Osteocyte (in vitro differentiated cells): ENCODE data around the gene TXNDC12. TPM values are rescaled to one million over a fixed set of nuclear protein-coding genes. Genes with fewer than 3 reads are reported as not detected.
A peak's percentile ranks its signal among the peaks of the same experiment; 100 is the strongest.

Source experiments
- DNase-seq: peaks from one replicate; pipeline ENCODE4 v3.0.0; 2021; ENCODE audit warnings: mixed read lengths; ENCODE audit not compliant: unreplicated experiment; ENCODE audit errors: extremely low spot score
- H3K27ac Mint-ChIP-seq: one replicate; pipeline ENCODE4 v1.8.0; 2021; ENCODE audit warnings: mild to moderate bottlenecking, mixed read lengths; ENCODE audit not compliant: unreplicated experiment
- H3K27me3 Mint-ChIP-seq: one replicate; pipeline ENCODE4 v1.8.0; 2021; ENCODE audit warnings: mixed read lengths; ENCODE audit not compliant: unreplicated experiment
- H3K36me3 Mint-ChIP-seq: one replicate; pipeline ENCODE4 v1.8.0; 2021; ENCODE audit warnings: mixed read lengths; ENCODE audit not compliant: unreplicated experiment
- H3K4me1 Mint-ChIP-seq: one replicate; pipeline ENCODE4 v1.8.0; 2021; ENCODE audit warnings: mixed read lengths; ENCODE audit not compliant: unreplicated experiment
- H3K4me3 Mint-ChIP-seq: one replicate; pipeline ENCODE4 v1.8.0; 2021; ENCODE audit warnings: mild to moderate bottlenecking, moderate library complexity, mixed read lengths; ENCODE audit not compliant: unreplicated experiment
- H3K9me3 Mint-ChIP-seq: one replicate; pipeline ENCODE4 v1.8.0; 2021; ENCODE audit warnings: mixed read lengths; ENCODE audit not compliant: unreplicated experiment
- CTCF ChIP-seq: fragments of 200-600 bp; sonication (generic); IDR thresholded peaks from 2 replicates; pipeline ENCODE4 v1.5.0; 2021; ENCODE audit warnings: antibody characterized with exemption, mild to moderate bottlenecking, moderate library complexity
- total RNA-seq: library from RNA; stranded (reverse); gene quantifications from 2 replicates; pipeline ENCODE4 v1.2.1, GENCODE V29; 2021

Gene TXNDC12
- total RNA-seq, 1 donor from 2014 or later = 46.6 TPM

GRCh38 chr1:52059888-52060287, 4.9 kb upstream of the TXNDC12 start:
- Mint-ChIP-seq H3K27me3 (no peaks in the 10 kb centered on the region), H3K36me3 (peaks cover 20% of the 10 kb centered on the region), H3K4me1 (peaks cover 27% of the 10 kb centered on the region), H3K9me3 (no peaks in the 10 kb centered on the region), H3K27ac (no peak overlapping the region), H3K4me3 (no peak overlapping the region)
- DNase-seq = no peak
- TF ChIP-seq CTCF = no peak

DNA sequence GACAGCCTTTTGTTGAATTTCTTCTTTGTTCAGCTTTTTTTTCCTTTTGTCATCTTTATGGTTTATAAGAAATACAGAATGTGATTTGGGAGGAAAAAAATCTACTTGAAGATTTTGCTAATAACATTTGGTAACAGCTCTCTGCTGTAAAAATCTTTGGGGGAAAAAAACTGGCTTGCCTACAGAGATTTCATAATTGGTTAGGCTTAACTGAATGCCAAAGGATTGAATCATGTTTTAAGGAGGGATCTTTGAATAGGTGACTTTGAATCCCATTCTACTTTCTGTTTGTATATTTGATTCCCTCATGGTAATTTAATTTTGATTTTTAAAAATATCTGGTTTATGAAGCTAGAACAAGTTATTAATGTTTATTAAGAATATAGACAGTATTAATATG, 4.3 kb upstream of the TXNDC12 start:
- H3K27ac Mint-ChIP-seq = peak overlapping the region; percentile 58

DNA sequence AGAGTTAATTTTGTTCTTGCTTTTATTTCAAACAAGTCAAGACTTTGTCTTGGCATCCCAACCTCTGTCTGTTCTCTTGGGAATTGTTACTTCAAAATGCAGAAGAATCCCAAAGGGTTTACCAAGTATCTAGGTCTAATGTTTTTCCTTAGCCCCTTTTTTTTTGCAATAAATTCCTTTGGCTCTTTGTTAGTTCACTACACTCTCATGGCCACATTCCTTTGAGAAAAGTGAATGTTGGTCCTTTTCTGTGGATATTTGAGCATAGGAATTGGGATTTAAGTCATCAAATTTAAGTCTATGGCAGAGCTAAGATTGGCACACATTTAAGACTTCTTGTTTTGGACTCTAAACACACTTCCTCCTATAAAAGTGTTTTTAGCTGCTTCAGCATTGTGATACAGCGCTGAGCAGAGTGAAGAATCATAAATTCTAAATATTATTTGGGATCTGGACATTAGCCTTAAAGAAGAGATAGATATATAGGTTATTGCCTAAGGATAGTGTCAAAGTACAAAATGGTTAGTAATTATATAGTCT, 3.0 kb upstream of the TXNDC12 start:
- Mint-ChIP-seq H3K4me1 (peaks cover 44% of the 10 kb centered on the region), H3K27me3 (no peaks in the 10 kb centered on the region), H3K36me3 (peaks cover 9% of the 10 kb centered on the region), H3K27ac (peak overlapping the region; percentile 99), H3K9me3 (no peaks in the 10 kb centered on the region), H3K4me3 (peak overlapping the region; percentile 98)
- TF ChIP-seq CTCF = no peak
- DNase-seq = no peak

More for the DNA sequence above, 4.3 kb upstream of the TXNDC12 start:
- TF ChIP-seq CTCF = no peak
- no peaks in the 10 kb centered on the region for H3K27me3 Mint-ChIP-seq
- DNase-seq = no peak
- peaks cover 20% of the 10 kb centered on the region for H3K36me3 Mint-ChIP-seq
- H3K4me1 Mint-ChIP-seq = peaks cover 31% of the 10 kb centered on the region
- no peaks in the 10 kb centered on the region for H3K9me3 Mint-ChIP-seq
- peak overlapping the region; percentile 26 for H3K4me3 Mint-ChIP-seq

GRCh38 chr1:52057255-52057654, 2.3 kb upstream of the TXNDC12 start:
- peak overlapping the region; percentile 98 for H3K4me3 Mint-ChIP-seq
- peaks cover 47% of the 10 kb centered on the region for H3K4me1 Mint-ChIP-seq
- H3K27ac Mint-ChIP-seq = peak overlapping the region; percentile 99
- H3K9me3 Mint-ChIP-seq = no peaks in the 10 kb centered on the region
- no peak for DNase-seq
- no peak for TF ChIP-seq CTCF
- peaks cover 11% of the 10 kb centered on the region for H3K36me3 Mint-ChIP-seq
- no peaks in the 10 kb centered on the region for H3K27me3 Mint-ChIP-seq

- Mint-ChIP-seq H3K4me3 (peak overlapping the region; percentile 98), H3K9me3 (no peaks in the 10 kb centered on the region), H3K27me3 (no peaks in the 10 kb centered on the region), H3K4me1 (peaks cover 47% of the 10 kb centered on the region), H3K27ac (peak overlapping the region; percentile 99), H3K36me3 (peaks cover 11% of the 10 kb centered on the region)
- TF ChIP-seq CTCF = no peak
- DNase-seq = no peak
These were observed 1.9 kb upstream of the TXNDC12 start for GRCh38 chr1:52056937-52057231.
